Fibroblast of lung (primary cell): ENCODE measurements around the gene KRT25. TPM values are rescaled to one million over a fixed set of nuclear protein-coding genes. Genes with fewer than 3 reads are reported as not detected.
A peak's percentile ranks its signal among the peaks of the same experiment; 100 is the strongest.

Experiments
- DNase-seq, 2 donors: peaks; one replicate each; pipeline versions ENCODE4 v3.0.0 to v3.0.0-alpha.2; 2010; ENCODE audit warnings: low read depth in 2 of 2
- H2AFZ ChIP-seq: 2 replicates; pipeline ENCODE4 v1.5.1; 2012; ENCODE audit warnings: low read length, control low read depth, inconsistent platforms
- H3K27ac ChIP-seq: 2 replicates; pipeline ENCODE4 v1.5.1; 2011; ENCODE audit warnings: low read length, control low read depth; ENCODE audit not compliant: insufficient read depth
- H3K27me3 ChIP-seq: 2 replicates; pipeline ENCODE4 v1.5.1; 2011; ENCODE audit warnings: mild to moderate bottlenecking, low read length; ENCODE audit not compliant: control insufficient read depth, insufficient read depth
- H3K36me3 ChIP-seq: 2 replicates; pipeline ENCODE4 v1.5.1; 2011; ENCODE audit warnings: low read length; ENCODE audit not compliant: control insufficient read depth, insufficient read depth
- H3K4me1 ChIP-seq: 2 replicates; pipeline ENCODE4 v1.5.1; 2011; ENCODE audit warnings: low read length; ENCODE audit not compliant: control insufficient read depth, insufficient read depth; ENCODE audit errors: extremely low read depth
- H3K4me2 ChIP-seq: 2 replicates; pipeline ENCODE4 v1.5.1; 2011; ENCODE audit warnings: low read length, control low read depth; ENCODE audit not compliant: insufficient read depth; ENCODE audit errors: extremely low read depth
- H3K4me3 ChIP-seq, 4 experiments: fragments of 200-600 bp in 1 of 4; sonication (generic) in 1 of 4; replicated peaks in 1 of 4; 2 replicates each; pipeline ENCODE4 v1.5.1; 2011 to 2016; ENCODE audit warnings: low read length in 4 of 4, low read depth in 3 of 4, mild to moderate bottlenecking in 3 of 4, control low read depth in 2 of 4, inconsistent platforms in 1 of 4, mixed read lengths in 1 of 4; ENCODE audit not compliant: insufficient read depth in 1 of 4; ENCODE audit errors: control extremely low read depth in 1 of 4
- H3K79me2 ChIP-seq: 2 replicates; pipeline ENCODE4 v1.5.1; 2012; ENCODE audit warnings: mild to moderate bottlenecking, low read length, inconsistent platforms; ENCODE audit not compliant: control insufficient read depth, insufficient read depth
- H3K9ac ChIP-seq: 2 replicates; pipeline ENCODE4 v1.5.1; 2011; ENCODE audit warnings: mild to moderate bottlenecking, low read length, control low read depth; ENCODE audit not compliant: insufficient read depth
- H3K9me3 ChIP-seq: 2 replicates; pipeline ENCODE4 v1.5.1; 2012; ENCODE audit warnings: low read depth, low read length; ENCODE audit not compliant: control insufficient read depth, insufficient read depth
- H4K20me1 ChIP-seq: 2 replicates; pipeline ENCODE4 v1.5.1; 2011; ENCODE audit warnings: low read length; ENCODE audit not compliant: control insufficient read depth, insufficient read depth; ENCODE audit errors: extremely low read depth
- CTCF ChIP-seq, 2 donors: IDR thresholded peaks in 1 of 2; conservative IDR thresholded peaks in 1 of 2; 1 replicate in 1 of 2; 2 replicates in 1 of 2; pipeline ENCODE4 v1.5.1; 2011 to 2012; ENCODE audit warnings: low read length in 2 of 2, control low read depth in 1 of 2, inconsistent platforms in 1 of 2, low read depth in 1 of 2, mild to moderate bottlenecking in 1 of 2
- EZH2 ChIP-seq: IDR thresholded peaks from 2 replicates; pipeline ENCODE4 v1.5.1; 2012; ENCODE audit warnings: low read length, control low read depth, mild to moderate bottlenecking; ENCODE audit errors: missing control alignments
- polyA plus RNA-seq, 2 donors: library from polyadenylated mRNA; depleted of rRNA in 1 of 2; stranded (reverse) in 1 of 2; unstranded in 1 of 2; fragments of >200 nt; gene quantifications; 2 replicates each; pipeline ENCODE4 v1.2.1, GENCODE V29; 2011 to 2012; ENCODE audit warnings: missing spikeins in 1 of 2
- total RNA-seq: library from RNA; depleted of rRNA; stranded (reverse); fragments of >200 nt; gene quantifications from 2 replicates; pipeline ENCODE4 v1.2.1, GENCODE V29; 2014

The KRT25 gene
- total and polyA plus RNA-seq, 2 donors (not counting 1 experiment from before 2014, with no cell fraction given), result not detected

GRCh38 chr17:40707745-40708144 is 47.4 kb downstream of the KRT25 start:
- Histone ChIP-seq H3K79me2 (no peaks in the 10 kb centered on the region), H3K36me3 (no peaks in the 10 kb centered on the region), H3K4me3 (no peak overlapping the region), H3K4me1 (no peaks in the 10 kb centered on the region), H3K27me3 (peaks cover 2% of the 10 kb centered on the region), H3K9me3 (no peaks in the 10 kb centered on the region), H4K20me1 (no peaks in the 10 kb centered on the region), H2AFZ (no peak overlapping the region), H3K27ac (no peak overlapping the region), H3K4me2 (no peak overlapping the region), H3K9ac (no peak overlapping the region)
- TF ChIP-seq EZH2 (no peak), CTCF (conservative IDR thresholded peaks at IDR 0.05 in 1 of 2, IDR thresholded peaks at IDR 0.05 in 1 of 2; ENCODE audit: low read depth in 1 of 2, low read length in 2 of 2) (no peak)
- DNase-seq, result peak in 1 of 2 donors; percentile 23

- Histone ChIP-seq H2AFZ (no peak overlapping the region), H3K4me3 (no peak overlapping the region), H4K20me1 (no peaks in the 10 kb centered on the region), H3K27me3 (peaks cover 2% of the 10 kb centered on the region), H3K4me2 (no peak overlapping the region), H3K27ac (no peak overlapping the region), H3K9me3 (no peaks in the 10 kb centered on the region), H3K36me3 (no peaks in the 10 kb centered on the region), H3K4me1 (no peaks in the 10 kb centered on the region), H3K79me2 (no peaks in the 10 kb centered on the region), H3K9ac (no peak overlapping the region)
- TF ChIP-seq CTCF (conservative IDR thresholded peaks at IDR 0.05 in 1 of 2, IDR thresholded peaks at IDR 0.05 in 1 of 2; ENCODE audit: low read depth in 1 of 2, low read length in 2 of 2), result no peak
- TF ChIP-seq EZH2, result no peak
- no peak for DNase-seq
Measured at GRCh38 chr17:40705584-40705983, 49.5 kb downstream of the KRT25 start.

- no peak within 1 kb of the TSS for H2AFZ ChIP-seq
- H3K4me1 ChIP-seq, result no peaks in the 10 kb centered on the region
- no peaks in the 10 kb centered on the region for H4K20me1 ChIP-seq
- H3K9ac ChIP-seq, result no peak within 1 kb of the TSS
- no peak for DNase-seq
- no peaks in the 10 kb centered on the region for H3K79me2 ChIP-seq
- H3K36me3 ChIP-seq, result no peaks in the 10 kb centered on the region
- H3K27me3 ChIP-seq, result peaks cover 5% of the 10 kb centered on the region
- H3K9me3 ChIP-seq, result no peaks in the 10 kb centered on the region
- H3K4me3 ChIP-seq, result no peak within 1 kb of the TSS
- no peak within 1 kb of the TSS for H3K27ac ChIP-seq
- no peak within 1 kb of the TSS for H3K4me2 ChIP-seq
- TF ChIP-seq EZH2 (no peak), CTCF (conservative IDR thresholded peaks at IDR 0.05 in 1 of 2, IDR thresholded peaks at IDR 0.05 in 1 of 2; ENCODE audit: low read depth in 1 of 2, low read length in 2 of 2) (no peak)
Measured at GRCh38 chr17:40703652-40704051, 51.5 kb downstream of the KRT25 start, which contains the start of gene KRT24. Gene KRT24, minus strand, starts transcription at chr17:40703752. Its CDS starts 59 bp downstream, at chr17:40703693.
